ENCODE data around the gene SGCD.

GRCh38 chr5:156399323-156399722 is 72.4 kb downstream of the SGCD start:
- TF ChIP-seq, protein P1, sequence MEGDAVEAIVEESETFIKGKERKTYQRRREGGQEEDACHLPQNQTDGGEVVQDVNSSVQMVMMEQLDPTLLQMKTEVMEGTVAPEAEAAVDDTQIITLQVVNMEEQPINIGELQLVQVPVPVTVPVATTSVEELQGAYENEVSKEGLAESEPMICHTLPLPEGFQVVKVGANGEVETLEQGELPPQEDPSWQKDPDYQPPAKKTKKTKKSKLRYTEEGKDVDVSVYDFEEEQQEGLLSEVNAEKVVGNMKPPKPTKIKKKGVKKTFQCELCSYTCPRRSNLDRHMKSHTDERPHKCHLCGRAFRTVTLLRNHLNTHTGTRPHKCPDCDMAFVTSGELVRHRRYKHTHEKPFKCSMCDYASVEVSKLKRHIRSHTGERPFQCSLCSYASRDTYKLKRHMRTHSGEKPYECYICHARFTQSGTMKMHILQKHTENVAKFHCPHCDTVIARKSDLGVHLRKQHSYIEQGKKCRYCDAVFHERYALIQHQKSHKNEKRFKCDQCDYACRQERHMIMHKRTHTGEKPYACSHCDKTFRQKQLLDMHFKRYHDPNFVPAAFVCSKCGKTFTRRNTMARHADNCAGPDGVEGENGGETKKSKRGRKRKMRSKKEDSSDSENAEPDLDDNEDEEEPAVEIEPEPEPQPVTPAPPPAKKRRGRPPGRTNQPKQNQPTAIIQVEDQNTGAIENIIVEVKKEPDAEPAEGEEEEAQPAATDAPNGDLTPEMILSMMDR (IDR thresholded peaks at IDR 0.05), result no peak
- no peak for TF ChIP-seq POLR2A (IDR thresholded peaks at IDR 0.05)
- no peak for TF ChIP-seq POLR2AphosphoS5 (IDR thresholded peaks at IDR 0.05)
- TF ChIP-seq EP300 (IDR thresholded peaks at IDR 0.05), result no peak

All from stomach (tissue), 4 donors.